HCT116 (cell line): ENCODE measurements around the gene ABCC9.

Experiments used
- EGR1 ChIP-seq: IDR thresholded peaks from 2 replicates; pipeline ENCODE4 v1.6.1; 2012; ENCODE audit warnings: low read depth
- EZH2phosphoT487 ChIP-seq: fragments of 200-600 bp; IDR thresholded peaks from 2 replicates; pipeline ENCODE4 v1.6.1; 2018; ENCODE audit warnings: antibody characterized with exemption, borderline replicate concordance
- POLR2A ChIP-seq: IDR thresholded peaks from 2 replicates; pipeline ENCODE4 v1.7.0; 2011; ENCODE audit warnings: borderline replicate concordance; ENCODE audit not compliant: insufficient read depth, insufficient read length; ENCODE audit errors: extremely low read depth
- RAD21 ChIP-seq: IDR thresholded peaks from 2 replicates; pipeline ENCODE4 v1.6.1; 2012; ENCODE audit warnings: low read depth, mild to moderate bottlenecking
- SRF ChIP-seq: IDR thresholded peaks from 2 replicates; pipeline ENCODE4 v1.6.1; 2012; ENCODE audit warnings: low read depth
- TCF7L2 ChIP-seq: IDR thresholded peaks from 2 replicates; pipeline ENCODE4 v1.7.0; 2011; ENCODE audit warnings: borderline replicate concordance, inconsistent platforms; ENCODE audit not compliant: insufficient read depth, insufficient read length; ENCODE audit errors: extremely low read depth
- TF ChIP-seq, protein P1 (sequence below), 3 experiments: fragments of 200-600 bp in 1 of 3; sonication (generic) in 1 of 3; IDR thresholded peaks in 2 of 3; conservative IDR thresholded peaks in 1 of 3; 2 replicates each; pipeline ENCODE4 v1.5.1; 2012 to 2017; ENCODE audit warnings: low read depth in 2 of 3, low read length in 2 of 3, antibody characterized with exemption in 1 of 3, borderline replicate concordance in 1 of 3, control low read depth in 1 of 3, mild to moderate bottlenecking in 1 of 3, mixed read lengths in 1 of 3, mixed run types in 1 of 3, moderate library complexity in 1 of 3; ENCODE audit not compliant: insufficient read depth in 1 of 3

DNA sequence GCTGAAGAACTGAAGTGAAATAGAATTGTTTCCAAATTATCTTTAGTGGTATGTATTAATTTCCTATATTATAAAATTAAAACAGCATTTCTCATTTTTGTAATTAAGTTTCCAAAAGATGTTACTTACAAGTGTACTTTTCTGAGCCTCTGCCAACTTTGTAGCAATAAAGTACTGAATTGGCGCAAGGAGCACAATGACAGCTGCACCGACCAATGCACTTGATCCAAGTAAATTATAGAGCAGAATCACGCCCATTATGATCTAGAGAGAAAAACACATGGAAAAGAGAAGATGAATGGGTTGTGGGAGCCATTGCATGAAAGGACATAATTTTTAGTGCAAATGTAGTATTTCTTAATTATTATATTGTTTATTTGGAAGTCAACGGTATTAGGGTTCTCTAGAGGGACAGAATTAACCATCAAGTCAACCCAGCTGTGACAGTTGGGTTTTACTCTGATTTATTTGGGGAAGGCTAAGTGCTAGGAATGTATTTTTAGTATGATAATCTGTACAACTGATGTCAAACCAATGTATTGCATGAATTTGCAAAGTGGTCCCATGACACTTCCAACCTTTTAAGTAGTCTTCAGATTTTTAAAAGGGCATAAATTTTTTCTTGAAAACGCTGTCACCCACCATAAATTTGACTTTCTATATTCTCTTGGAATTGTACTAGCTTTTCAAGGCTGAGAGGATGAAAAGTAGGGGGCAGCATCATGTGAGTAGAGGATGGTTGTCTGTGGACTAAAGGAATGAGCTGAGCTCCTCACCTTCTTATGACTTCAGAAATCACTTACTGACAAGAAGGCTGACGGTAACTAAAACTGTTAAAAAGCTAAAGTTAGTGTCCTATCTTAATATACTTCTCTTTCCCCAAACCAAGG lies 33.0 kb downstream of the ABCC9 start:
- TF ChIP-seq EGR1 (no peak), POLR2A (no peak), TCF7L2 (no peak), RAD21 (no peak), EZH2phosphoT487 (no peak), SRF (no peak)
- TF ChIP-seq, protein P1, sequence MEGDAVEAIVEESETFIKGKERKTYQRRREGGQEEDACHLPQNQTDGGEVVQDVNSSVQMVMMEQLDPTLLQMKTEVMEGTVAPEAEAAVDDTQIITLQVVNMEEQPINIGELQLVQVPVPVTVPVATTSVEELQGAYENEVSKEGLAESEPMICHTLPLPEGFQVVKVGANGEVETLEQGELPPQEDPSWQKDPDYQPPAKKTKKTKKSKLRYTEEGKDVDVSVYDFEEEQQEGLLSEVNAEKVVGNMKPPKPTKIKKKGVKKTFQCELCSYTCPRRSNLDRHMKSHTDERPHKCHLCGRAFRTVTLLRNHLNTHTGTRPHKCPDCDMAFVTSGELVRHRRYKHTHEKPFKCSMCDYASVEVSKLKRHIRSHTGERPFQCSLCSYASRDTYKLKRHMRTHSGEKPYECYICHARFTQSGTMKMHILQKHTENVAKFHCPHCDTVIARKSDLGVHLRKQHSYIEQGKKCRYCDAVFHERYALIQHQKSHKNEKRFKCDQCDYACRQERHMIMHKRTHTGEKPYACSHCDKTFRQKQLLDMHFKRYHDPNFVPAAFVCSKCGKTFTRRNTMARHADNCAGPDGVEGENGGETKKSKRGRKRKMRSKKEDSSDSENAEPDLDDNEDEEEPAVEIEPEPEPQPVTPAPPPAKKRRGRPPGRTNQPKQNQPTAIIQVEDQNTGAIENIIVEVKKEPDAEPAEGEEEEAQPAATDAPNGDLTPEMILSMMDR (IDR thresholded peaks at IDR 0.05 in 2 of 3, conservative IDR thresholded peaks at IDR 0.05 in 1 of 3; ENCODE audit: borderline replicate concordance in 1 of 3, insufficient read depth in 1 of 3, low read depth in 2 of 3, low read length in 2 of 3) = no peak
